Activated gamma-delta T cell treated with anti-CD3 and anti-CD28 coated beads, Interleukin-2, amount 50 U/mL, for 16 hours (primary cell): ENCODE data around the gene WNT7B.

Source experiments
- DNase-seq: peaks from one replicate; pipeline ENCODE4 v3.0.0-alpha.2; 2020; ENCODE audit warnings: low read depth

WNT7B gene

GRCh38 chr22:45887202-45888131 lies 89.5 kb downstream of the WNT7B start:
- no peak for DNase-seq

GRCh38 chr22:45886540-45886939 lies 90.4 kb downstream of the WNT7B start:
- DNase-seq = no peak

GRCh38 chr22:45885941-45886395 lies 91.0 kb downstream of the WNT7B start:
- DNase-seq = no peak

- no peak for DNase-seq
Observed at GRCh38 chr22:45885171-45885840, 91.7 kb downstream of the WNT7B start.

GRCh38 chr22:45884201-45885062 lies 92.5 kb downstream of the WNT7B start:
- DNase-seq = no peak

- DNase-seq = no peak
Observed at GRCh38 chr22:45883811-45884170, 93.2 kb downstream of the WNT7B start.

- DNase-seq = no peak
Observed at GRCh38 chr22:45882881-45883810, 93.8 kb downstream of the WNT7B start.

- DNase-seq = no peak
Observed at GRCh38 chr22:45881524-45881875, 95.5 kb downstream of the WNT7B start.

- no peak for DNase-seq
Observed at GRCh38 chr22:45880716-45881523, 96.0 kb downstream of the WNT7B start.

GRCh38 chr22:45880091-45880715 lies 96.8 kb downstream of the WNT7B start:
- DNase-seq = no peak

GRCh38 chr22:45879552-45879949 lies 97.4 kb downstream of the WNT7B start:
- DNase-seq = no peak

- no peak for DNase-seq
Observed at GRCh38 chr22:45878901-45879551, 97.9 kb downstream of the WNT7B start.

GRCh38 chr22:45878051-45878781 lies 98.7 kb downstream of the WNT7B start:
- DNase-seq = no peak

GRCh38 chr22:45877651-45878050 lies 99.3 kb downstream of the WNT7B start:
- DNase-seq = no peak

GRCh38 chr22:45877036-45877380 lies 100.0 kb downstream of the WNT7B start:
- no peak for DNase-seq

- no peak for DNase-seq
Observed at GRCh38 chr22:45876136-45877035, 100.6 kb downstream of the WNT7B start.

- DNase-seq = no peak
Observed at GRCh38 chr22:45872659-45873263, 104.2 kb downstream of the WNT7B start.
